GM19238 (cell line): ENCODE data around the gene MRAS.
"Not testable (repeated sequence)": the region's sequence is repeated elsewhere in the genome, so short reads cannot be mapped to it uniquely, and the experiment has no call there.

Source experiments
- DNase-seq: peaks from one replicate; pipeline ENCODE4 v3.0.0; 2011; ENCODE audit warnings: low spot score; ENCODE audit not compliant: insufficient read length

The MRAS gene

DNA sequence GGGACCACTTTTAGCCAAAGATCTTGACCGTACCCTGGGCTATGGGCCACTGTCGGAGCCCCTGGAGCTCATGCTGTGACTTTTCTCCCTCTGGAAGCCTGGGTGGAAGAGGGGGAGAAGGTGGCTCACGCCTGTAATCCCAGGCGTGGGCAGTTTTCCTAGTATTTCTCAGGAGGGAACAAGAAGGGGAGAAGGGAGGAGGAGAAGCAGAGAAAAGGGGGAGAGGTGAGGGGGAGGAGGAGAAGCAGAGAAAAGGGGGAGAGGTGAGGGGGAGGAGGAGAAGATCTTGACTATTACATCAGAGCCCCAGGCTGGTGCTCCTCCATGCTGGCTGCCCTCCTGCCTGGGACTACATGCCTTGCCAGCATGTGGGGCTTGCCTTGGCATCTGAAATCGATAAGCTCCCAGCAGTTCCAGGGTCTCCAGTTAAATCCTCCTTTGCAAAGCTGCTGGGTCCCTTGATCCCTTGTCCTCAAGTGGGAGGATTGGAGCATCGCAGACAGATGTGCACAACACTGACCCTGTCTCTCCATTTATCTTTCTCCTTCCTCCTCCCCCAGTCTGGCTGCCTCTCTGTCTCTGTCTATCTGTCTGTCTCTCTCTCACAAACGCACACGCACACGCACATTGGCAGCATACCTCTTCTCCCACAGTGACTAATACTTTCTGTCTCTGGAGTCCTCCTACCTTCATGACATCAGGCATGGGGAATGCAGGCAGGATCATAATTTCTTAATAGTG, 41.6 kb downstream of the MRAS start:
- DNase-seq = no peak

DNA sequence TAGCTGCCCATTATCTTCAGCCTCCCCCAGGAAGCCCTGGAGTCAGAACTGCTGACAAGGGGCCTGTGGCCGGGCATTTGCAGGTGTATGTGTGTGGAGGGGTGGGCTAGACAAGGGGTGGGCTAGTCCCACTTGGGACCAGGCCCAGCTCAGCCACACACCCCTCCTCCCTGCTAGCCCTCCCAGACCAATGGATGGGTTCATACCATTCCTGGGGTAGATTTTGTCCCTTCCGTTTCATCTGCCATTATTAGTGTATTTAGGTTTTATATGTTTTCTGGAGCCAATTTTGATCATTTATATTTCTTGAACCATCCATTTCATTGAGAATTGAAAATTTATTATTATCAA, 42.2 kb downstream of the MRAS start:
- no peak for DNase-seq

DNA sequence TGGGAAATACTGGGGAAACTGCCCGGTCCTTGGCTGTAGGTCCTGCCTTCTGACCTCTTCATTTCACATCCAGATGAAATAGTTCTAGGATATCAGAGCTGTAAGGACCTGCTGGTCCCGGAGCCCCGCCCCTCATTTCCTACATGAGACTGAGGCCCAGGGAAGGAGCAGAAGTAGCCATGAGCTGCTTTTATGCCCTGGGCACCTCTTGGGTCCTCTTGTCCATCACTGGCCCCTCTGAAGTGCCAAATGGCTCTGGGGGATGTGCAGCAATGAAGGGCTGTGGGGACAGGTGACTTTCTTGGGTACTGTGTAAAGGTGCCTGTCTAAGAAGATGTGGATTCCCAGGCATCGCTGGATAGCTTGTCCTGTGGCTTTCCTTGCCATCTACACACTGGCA, 45.8 kb downstream of the MRAS start:
- no peak for DNase-seq

DNA sequence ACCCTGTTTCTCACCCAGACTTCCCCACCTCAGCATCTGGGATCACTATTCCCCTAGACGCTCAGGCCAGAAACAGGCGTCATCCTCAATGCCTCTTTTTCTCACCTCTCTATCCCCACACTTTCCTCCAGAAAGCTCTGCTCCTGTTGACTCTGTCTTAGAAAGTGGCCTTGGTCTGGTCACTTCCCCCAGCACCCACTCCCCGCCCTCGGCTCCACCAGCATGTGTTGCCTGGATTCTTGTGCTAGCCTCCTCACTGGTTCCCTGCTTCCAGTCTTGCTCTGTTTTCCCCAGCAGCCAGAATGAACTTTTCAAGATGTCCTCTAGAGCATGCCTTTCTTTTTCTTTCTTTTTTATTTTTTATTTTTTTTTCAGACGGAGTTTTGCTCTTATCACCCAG, 46.3 kb downstream of the MRAS start:
- DNase-seq = no peak

DNA sequence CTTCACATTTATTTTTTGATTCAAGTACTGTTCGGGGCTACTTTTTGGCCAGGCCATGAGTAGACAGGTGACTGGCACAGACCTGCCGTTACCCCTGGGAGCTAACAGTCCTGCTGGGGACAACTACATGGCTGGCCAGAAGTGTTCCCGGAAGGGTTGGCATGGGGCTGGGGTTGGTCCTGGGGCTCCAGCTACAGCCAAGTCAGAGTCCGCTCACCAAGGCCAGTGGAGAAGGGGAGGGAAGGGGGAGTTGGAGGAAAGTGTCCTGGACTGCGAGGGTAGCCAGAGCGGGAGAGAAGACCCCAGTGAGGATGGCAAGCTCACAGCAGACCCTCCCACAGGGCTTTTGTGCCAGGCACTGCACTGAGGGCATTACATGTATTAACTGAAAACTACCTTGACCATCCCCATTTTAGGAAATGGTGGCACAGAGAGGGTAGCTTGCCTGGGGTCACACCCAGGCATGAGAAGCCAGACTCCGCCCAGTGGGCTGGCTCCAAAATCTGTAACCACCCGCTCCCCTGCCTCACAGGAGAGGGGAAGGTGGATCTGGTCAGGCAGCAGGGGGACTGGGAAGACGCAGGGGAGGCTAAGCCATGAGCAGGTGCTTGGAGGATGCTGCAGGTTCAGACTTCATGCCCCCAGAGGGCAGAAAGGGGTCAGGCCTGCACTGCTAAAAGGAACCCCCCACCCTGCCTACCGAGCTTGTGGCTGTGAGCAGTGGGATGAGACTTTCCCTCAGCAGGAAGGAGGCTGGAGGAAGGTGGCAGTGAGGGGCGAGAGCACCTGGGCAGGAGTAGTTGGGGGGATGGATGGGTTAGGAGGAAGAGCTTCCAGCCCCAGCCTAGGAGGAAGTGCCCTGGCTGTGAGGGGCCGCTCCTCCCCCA, 47.7 kb downstream of the MRAS start:
- DNase-seq = no peak

DNA sequence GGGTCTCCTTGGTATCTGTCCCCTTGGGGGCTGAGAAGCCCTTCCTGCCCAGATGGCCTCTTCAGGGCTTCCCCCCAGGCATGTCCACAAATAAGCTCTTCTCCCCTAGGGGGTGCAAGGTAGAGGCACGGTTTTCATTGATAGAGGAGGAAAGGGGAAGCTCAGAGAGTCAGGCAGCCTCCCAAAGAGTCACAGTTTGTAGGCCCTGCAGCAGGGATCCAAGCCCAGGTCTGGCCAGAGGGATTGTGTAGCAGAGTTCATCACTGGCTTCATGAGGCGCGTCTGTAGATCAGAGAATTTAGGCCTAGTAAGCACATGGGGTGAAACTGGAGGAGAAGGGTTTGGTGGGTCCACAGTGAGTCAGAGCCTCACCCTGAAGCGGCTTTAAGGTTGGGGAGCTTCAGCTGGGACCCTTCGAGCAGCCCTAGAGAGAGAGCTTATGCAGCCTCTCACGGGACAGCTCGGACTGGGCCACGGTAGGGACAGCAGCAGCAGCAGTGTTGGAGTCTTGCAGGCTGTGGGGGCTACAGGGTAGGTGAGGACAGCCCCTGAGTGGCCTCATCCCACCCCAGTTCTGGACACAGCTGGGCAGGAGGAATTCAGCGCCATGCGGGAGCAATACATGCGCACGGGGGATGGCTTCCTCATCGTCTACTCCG, 48.5 kb downstream of the MRAS start:
- DNase-seq = no peak

DNA sequence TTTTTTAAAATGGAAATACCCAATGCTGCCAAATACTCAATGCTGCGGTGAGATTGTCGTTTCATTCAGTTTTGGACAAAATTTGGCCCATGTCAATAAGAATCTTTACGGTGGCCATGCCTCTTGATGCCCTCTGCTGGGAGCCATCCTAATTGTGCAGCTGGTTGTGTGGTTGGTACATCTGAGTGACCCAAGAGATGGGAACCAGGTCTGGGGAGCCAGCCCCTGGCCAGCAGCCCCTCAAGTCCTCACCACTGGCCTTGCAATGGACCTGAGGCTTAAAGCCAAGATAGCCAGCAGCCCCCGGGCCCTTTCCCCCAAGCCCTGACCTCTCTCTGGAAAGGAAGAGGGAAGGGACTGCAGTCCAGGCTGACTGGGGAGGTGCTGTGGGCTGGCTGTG, 49.6 kb downstream of the MRAS start:
- no peak for DNase-seq

DNA sequence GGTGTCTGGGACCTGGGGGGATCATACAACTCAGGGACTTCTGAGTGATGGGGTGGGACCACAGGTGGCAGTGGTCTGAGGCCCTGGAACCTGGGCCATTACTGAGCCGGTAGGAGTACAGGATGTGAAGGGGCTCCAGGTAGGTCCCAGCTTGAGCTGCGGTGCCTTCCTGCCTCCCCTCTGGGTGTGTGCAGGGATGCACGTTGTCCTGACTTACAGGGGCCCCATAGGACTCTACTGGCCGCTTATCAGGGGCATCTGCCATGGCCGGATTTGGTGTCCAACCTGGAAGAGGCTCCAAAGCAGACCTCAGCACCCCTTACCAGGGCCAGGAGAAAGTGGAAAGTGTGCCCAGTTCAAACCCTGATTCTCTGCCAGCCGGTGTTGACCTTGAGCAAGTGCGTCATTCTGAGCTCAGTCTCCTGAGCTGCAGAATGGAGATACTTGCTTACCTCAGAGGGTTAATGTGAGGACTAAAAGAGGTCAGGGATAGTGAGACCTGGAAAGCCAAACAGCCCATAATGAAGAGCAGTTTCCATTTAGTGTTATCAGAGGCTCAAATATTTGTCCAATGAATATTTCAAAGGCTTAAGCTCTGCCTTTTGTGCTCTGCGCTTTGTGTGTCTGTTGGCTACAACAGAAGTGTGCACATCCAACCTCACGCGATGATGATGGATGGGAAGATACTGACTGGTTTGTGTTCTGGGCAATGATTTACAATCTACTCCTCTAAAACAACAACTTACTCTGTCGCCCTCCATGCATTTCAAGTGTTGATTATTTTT, 50.6 kb downstream of the MRAS start:
- DNase-seq = no peak

DNA sequence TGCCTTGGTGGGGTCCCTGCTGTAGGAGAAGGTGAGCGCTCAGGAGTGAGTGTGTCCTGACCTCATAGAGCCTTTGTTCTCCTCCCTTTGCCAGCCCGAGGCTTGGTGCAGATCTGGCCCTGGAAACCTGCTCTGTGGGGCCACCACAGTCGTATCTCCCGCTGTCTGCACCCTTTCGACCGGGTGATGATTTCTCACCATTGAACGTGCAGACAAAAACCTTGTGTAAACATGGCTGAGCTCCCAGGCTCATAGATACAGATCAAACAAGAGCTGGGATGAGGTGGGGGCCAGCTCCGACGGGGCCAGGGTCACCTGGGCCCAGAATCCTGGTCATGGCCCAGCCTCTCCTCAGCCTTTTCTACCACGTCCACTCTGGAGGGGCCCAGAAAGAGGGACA, 51.4 kb downstream of the MRAS start:
- DNase-seq = no peak

DNA sequence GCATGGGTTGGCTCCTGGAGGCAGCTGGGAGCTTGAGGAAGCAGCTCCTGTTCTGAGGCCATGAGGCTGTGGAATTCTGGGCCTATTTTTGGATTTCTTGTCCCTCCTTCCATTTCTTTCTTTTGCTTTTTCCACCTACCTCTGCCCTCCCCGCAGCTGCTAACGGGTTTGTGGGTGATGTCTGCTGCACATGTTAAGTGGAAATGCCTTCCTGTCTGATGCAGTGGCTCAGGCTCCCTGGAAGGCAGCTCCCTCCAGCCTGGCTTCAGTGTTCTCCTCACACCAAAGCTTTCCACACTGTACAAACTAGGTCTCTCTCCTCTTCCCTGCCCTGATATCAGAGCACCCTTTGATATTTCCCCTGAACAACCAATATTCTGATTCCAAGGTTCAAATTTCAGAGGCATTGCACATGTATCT, 52.3 kb downstream of the MRAS start:
- no peak for DNase-seq

DNA sequence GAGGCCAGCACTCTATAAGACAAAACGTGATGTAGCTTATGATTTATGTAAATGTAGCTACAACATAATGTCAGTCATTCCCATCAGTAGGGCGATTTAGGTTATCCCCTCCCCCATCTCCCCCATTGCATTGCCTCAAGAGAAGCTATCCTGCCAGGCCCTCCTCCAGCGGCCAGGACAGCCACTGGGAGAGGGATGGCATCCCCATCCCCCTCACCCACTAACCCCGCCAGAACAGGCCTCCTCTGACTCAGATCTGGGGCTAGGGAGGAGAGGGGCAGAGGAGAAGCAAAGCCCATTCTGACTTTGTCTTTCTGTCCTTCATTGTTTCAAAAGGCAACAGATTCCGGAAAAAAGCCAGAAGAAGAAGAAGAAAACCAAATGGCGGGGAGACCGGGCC, 53.5 kb downstream of the MRAS start:
- no peak for DNase-seq

DNA sequence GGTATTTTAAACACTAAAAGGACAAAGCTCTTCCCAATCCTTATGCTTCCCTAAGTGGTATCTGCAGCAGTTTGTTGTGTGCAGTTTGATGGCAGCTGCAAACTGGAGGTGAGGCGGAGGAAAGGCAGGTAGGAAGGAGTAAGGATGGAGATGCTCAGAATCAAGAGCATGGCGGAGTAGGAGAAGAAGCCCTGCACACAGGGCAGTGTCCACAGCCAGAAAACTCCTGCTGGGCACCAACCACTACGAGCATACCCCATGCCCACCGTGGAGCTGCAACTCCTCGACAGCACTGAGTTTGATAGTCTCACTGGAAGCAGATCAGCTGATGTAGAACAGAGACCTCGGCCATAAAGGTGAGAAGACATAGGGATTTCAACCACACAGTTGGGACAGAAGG, 55.7 kb downstream of the MRAS start:
- DNase-seq = no peak

DNA sequence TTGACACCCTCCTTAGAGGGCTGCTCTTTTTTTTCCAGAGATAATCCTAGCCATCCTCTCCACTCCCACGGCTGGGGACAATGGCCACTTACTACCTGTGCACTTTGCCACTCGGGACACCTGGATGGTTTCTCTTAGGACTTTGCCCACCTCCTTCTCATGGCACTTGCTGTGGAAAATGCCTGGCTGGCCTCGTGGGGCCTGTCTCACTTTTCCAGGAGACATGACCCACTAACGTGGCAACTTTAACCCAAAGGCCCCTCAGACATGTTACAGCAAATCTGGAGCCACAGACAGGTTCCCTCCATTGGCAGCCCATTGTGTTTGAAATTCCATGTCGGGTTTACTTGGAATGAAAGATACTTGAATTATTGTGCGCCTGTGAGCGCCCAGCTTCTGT, 56.6 kb downstream of the MRAS start:
- no peak for DNase-seq

DNA sequence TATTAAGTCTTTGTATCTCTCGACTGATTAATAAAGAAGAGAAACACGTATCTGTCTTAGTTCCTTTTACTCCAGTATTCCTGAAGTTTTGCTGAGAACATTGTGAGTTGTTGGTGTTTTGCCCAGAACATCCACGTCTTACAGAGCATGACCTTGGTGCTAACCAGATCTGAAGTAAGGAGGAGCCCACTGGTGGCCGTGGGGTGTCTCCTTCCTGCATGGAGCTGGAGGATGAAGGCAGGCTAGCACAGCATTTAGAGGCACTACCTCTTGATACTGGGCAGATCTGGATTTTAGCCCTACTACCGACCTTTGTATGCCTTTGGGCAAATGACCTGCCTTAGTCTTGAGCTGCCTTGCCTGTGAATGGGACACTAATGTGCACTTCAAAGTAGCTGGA, 57.1 kb downstream of the MRAS start:
- DNase-seq = no peak

DNA sequence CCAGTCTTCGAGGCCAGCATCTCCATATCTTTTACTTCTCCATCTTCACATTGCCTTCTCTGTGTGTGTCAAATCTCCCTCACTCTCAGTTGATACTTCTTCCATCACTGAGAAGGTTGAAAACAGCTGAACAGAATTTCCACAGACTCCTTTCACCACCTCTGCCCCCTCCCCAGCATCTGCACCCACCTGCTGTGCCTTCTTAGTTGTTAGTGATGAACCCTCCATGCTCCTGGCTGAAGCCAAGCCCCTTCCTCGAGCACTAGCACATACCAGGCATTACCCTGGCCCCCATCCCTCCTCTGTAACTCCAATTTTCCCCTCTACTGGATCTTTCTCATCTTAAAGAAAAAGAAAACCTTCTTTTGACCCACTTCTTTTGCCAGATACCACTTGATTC, 58.2 kb downstream of the MRAS start:
- DNase-seq = no peak

DNA sequence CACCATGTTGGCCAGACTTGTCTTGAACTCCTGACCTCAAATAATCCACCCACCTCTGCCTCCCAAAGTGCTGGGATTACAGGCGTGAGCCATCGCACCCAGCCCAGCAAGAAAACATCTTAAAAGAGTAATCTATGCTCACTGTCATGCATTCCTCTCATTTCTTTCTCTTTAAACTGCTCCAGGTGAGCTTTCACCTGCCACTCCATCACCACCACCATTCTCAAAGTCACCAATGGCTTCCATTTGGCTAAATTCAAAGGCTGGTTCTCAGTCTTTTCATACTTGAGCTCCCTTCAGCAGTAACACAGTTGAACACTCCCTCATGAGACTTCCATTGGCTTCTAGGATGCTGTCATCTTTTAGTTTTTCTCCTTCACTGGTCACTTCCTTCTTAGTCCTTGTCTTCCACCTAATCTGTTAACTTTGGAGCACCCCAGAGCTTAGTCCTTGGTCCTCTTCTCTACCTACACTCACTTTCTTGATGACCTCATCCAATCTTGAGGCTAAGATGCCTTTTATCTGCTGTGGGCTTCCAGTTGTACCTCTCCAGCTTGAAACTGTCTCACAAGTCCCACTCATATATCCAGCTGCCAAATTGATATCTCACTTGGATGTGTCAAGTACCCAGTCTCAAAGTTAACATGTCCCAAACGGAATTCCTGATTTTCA, 59.0 kb downstream of the MRAS start:
- no peak for DNase-seq

DNA sequence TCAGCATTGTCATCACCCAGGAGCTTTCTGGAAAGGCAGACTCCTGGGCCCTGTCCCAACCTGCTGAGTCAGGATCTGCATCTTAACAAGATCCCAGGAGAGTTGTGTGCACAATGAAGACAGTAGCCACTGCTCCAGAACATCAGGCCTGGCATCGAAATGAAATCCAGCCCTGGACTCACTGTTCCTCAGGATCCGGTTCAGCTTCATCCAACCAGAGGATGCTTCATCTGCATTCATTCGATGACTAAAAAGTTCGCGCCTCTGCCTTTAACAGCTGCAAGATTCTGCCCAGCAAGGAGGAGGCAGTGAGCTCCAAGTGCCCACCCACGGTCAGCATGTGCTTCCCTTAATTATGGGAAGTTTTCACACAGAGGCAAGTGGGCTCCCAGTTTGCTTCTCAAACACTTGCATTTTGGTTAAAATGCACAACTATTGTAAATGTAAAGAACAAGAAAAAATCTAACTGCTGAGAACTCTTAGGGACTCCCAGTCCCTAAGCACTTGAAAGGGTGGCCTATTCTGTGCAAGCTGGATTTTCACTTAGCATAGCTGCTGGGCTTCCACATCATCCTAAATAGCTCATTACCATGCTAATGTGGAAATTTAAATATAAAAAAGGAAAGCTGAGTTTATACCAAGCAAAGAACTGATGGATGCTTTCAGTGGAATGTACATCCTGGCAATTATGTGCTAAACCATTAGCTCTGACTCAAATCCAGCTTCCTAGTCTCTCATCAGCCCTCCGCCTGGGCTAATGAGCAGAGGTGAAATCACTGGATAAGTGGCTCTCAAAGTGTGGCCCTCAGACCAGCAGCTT, 60.6 kb downstream of the MRAS start:
- no peak for DNase-seq

DNA sequence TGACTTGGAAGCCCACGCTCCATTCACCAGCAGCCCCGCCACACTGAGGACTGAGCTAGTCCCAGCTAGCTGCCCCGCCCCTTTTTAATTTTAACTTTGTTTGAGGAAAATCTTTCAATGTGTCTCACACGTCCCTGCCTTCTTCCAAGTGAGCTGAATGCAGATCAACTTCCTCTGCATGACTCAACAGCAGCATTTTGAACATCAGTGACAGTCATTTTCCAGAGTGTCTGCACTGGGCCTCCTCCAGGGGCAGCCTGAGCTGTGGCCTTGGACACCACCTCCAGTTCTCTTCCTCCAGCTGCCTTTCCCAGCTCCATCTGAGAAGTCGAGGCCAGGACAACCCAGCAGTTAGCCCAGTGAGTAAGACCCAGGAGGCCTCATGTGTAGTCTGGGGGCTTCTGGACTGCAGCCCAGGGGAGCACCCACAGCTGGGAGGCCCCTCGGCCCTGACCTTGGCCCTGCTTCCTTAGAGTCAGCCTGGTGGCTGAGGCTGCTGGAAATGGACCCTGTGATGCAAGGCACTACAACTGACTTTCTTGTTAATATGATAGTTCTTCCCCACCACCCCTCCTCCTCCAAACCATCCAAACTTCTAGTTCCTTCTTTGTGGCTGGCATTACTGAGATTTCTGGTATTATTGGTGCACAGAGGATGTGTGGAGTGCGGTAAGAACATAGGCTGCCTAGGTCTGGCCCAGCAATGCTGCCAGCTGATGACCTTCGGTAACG, 64.6 kb downstream of the MRAS start:
- no peak for DNase-seq

DNA sequence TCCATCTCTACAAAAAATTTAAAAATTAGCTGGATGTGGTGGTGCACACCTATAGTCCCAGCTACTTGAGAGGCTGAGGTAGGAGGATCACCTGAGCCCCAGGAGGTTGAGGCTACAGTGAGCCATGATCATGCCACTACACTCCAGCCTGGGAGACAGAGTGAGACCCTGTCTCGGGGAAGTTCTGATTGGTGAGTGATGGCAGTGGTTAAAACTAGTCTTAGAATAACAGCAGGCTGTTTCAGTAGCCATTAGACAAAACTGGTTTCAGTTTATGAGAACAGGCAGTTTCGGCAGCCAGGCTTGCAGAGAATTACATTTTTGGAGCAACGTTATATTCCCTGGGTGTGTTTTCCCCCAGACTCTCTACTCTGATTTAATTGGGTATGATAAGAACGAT, 67.9 kb downstream of the MRAS start:
- not testable (repeated sequence) for DNase-seq
